HUES6 (cell line): Measurements from ENCODE around the gene SLTM.

Experiments
- H3K27ac ChIP-seq: 2 replicates; pipeline ENCODE4 v1.7.0; 2013; ENCODE audit warnings: low read depth, mild to moderate bottlenecking, low read length, inconsistent platforms
- H3K27me3 ChIP-seq: 2 replicates; pipeline ENCODE4 v1.6.1; 2013; ENCODE audit warnings: low read length; ENCODE audit not compliant: control insufficient read depth, insufficient read depth
- H3K36me3 ChIP-seq: 2 replicates; pipeline ENCODE4 v1.6.1; 2013; ENCODE audit warnings: low read length; ENCODE audit not compliant: control insufficient read depth, insufficient read depth
- H3K4me1 ChIP-seq: 2 replicates; pipeline ENCODE4 v1.6.1; 2013; ENCODE audit warnings: low read length; ENCODE audit not compliant: control insufficient read depth, insufficient read depth
- H3K4me3 ChIP-seq: 2 replicates; pipeline ENCODE4 v1.5.1; 2013; ENCODE audit warnings: low read depth, low read length
- H3K9ac ChIP-seq: one replicate; pipeline ENCODE4 v1.6.1; 2013; ENCODE audit warnings: mild to moderate bottlenecking, low read length
- H3K9me3 ChIP-seq: 2 replicates; pipeline ENCODE4 v1.6.1; 2013; ENCODE audit warnings: low read depth, low read length; ENCODE audit not compliant: control insufficient read depth, insufficient read depth

SLTM gene

GRCh38 chr15:58933281-58934113 is at the start of gene SLTM:
Gene SLTM (minus strand): TSS chr15:58933679. CDS start chr15:58933565, 114 bp downstream.
- Histone ChIP-seq H3K27ac (peak within 1 kb of the TSS; percentile 96), H3K4me1 (peaks cover 18% of the 10 kb centered on the region; the same call in 1 of the 2 replicates), H3K9me3 (no peaks in the 10 kb centered on the region), H3K27me3 (no peaks in the 10 kb centered on the region), H3K9ac (peak within 1 kb of the TSS; percentile 99), H3K36me3 (peaks cover 15% of the 10 kb centered on the region), H3K4me3 (peak within 1 kb of the TSS; percentile 94)

- Histone ChIP-seq H3K27me3 (no peaks in the 10 kb centered on the region), H3K9me3 (no peaks in the 10 kb centered on the region), H3K36me3 (no peaks in the 10 kb centered on the region), H3K4me3 (no peak overlapping the region), H3K27ac (no peak overlapping the region), H3K4me1 (no peaks in the 10 kb centered on the region), H3K9ac (no peak overlapping the region)
These were observed 49.8 kb upstream of the SLTM start for GRCh38 chr15:58983261-58983660.

- H3K27ac ChIP-seq: no peak overlapping the region
- no peak overlapping the region for H3K4me3 ChIP-seq
- H3K27me3 ChIP-seq: no peaks in the 10 kb centered on the region
- H3K9ac ChIP-seq: no peak overlapping the region
- H3K36me3 ChIP-seq: no peaks in the 10 kb centered on the region
- H3K9me3 ChIP-seq: no peaks in the 10 kb centered on the region
- no peaks in the 10 kb centered on the region for H3K4me1 ChIP-seq
These were observed 48.5 kb upstream of the SLTM start for GRCh38 chr15:58981808-58982475.

- Histone ChIP-seq H3K36me3 (no peaks in the 10 kb centered on the region), H3K27ac (no peak overlapping the region), H3K27me3 (no peaks in the 10 kb centered on the region), H3K4me1 (no peaks in the 10 kb centered on the region), H3K9me3 (no peaks in the 10 kb centered on the region), H3K9ac (no peak overlapping the region), H3K4me3 (no peak overlapping the region)
These were observed 47.0 kb upstream of the SLTM start for GRCh38 chr15:58980351-58980939.

GRCh38 chr15:58977887-58978286 is 44.4 kb upstream of the SLTM start:
- Histone ChIP-seq H3K4me1 (no peaks in the 10 kb centered on the region), H3K27ac (no peak overlapping the region), H3K9me3 (no peaks in the 10 kb centered on the region), H3K27me3 (no peaks in the 10 kb centered on the region; the same call in 1 of the 2 replicates), H3K36me3 (no peaks in the 10 kb centered on the region), H3K4me3 (no peak overlapping the region), H3K9ac (no peak overlapping the region)

GRCh38 chr15:58967479-58967878 is 34.0 kb upstream of the SLTM start:
- no peaks in the 10 kb centered on the region for H3K9me3 ChIP-seq
- no peaks in the 10 kb centered on the region for H3K27me3 ChIP-seq
- no peaks in the 10 kb centered on the region for H3K4me1 ChIP-seq
- no peaks in the 10 kb centered on the region for H3K36me3 ChIP-seq
- no peak overlapping the region for H3K4me3 ChIP-seq
- H3K9ac ChIP-seq: no peak overlapping the region
- no peak overlapping the region for H3K27ac ChIP-seq

GRCh38 chr15:58966698-58967097 is 33.2 kb upstream of the SLTM start:
- Histone ChIP-seq H3K4me3 (no peak overlapping the region), H3K27ac (no peak overlapping the region), H3K36me3 (no peaks in the 10 kb centered on the region), H3K4me1 (no peaks in the 10 kb centered on the region), H3K9ac (no peak overlapping the region), H3K9me3 (no peaks in the 10 kb centered on the region), H3K27me3 (no peaks in the 10 kb centered on the region)

GRCh38 chr15:58962662-58963565 is 29.4 kb upstream of the SLTM start:
- Histone ChIP-seq H3K9ac (no peak overlapping the region), H3K4me3 (no peak overlapping the region), H3K9me3 (no peaks in the 10 kb centered on the region), H3K27me3 (no peaks in the 10 kb centered on the region), H3K27ac (no peak overlapping the region), H3K4me1 (no peaks in the 10 kb centered on the region), H3K36me3 (no peaks in the 10 kb centered on the region)

GRCh38 chr15:58962136-58962535 is 28.7 kb upstream of the SLTM start:
- H3K4me1 ChIP-seq: no peaks in the 10 kb centered on the region
- H3K4me3 ChIP-seq: no peak overlapping the region
- no peaks in the 10 kb centered on the region for H3K36me3 ChIP-seq
- no peak overlapping the region for H3K9ac ChIP-seq
- H3K27ac ChIP-seq: no peak overlapping the region
- no peaks in the 10 kb centered on the region for H3K9me3 ChIP-seq
- no peaks in the 10 kb centered on the region for H3K27me3 ChIP-seq

GRCh38 chr15:58958811-58959210 is 25.3 kb upstream of the SLTM start:
- Histone ChIP-seq H3K27ac (no peak overlapping the region), H3K36me3 (no peaks in the 10 kb centered on the region), H3K4me3 (no peak overlapping the region), H3K27me3 (no peaks in the 10 kb centered on the region), H3K4me1 (no peaks in the 10 kb centered on the region), H3K9me3 (no peaks in the 10 kb centered on the region), H3K9ac (no peak overlapping the region)
